Mesenchymal stem cell (in vitro differentiated cells and primary cell): ENCODE data around the gene TSPEAR.
"Not testable (repeated sequence)": the region's sequence is repeated elsewhere in the genome, so short reads cannot be mapped to it uniquely, and the experiment has no call there.

ENCODE experiments used
- DNase-seq: peaks from one replicate; pipeline ENCODE4 v3.0.0-alpha.2; 2013
- H2AFZ ChIP-seq: one replicate; pipeline ENCODE4 v1.6.1; 2013; ENCODE audit warnings: low read depth, mild to moderate bottlenecking, control low read depth, inconsistent platforms, low read length, moderate library complexity
- H2AK5ac ChIP-seq: 2 replicates; pipeline ENCODE4 v1.6.1; 2013; ENCODE audit warnings: low read length, moderate library complexity, mild to moderate bottlenecking, inconsistent platforms; ENCODE audit not compliant: severe bottlenecking
- H2BK120ac ChIP-seq: one replicate; pipeline ENCODE4 v1.6.1; 2013; ENCODE audit warnings: low read depth, mild to moderate bottlenecking, inconsistent platforms, low read length, moderate library complexity
- H2BK12ac ChIP-seq, 2 experiments: one replicate each; pipeline ENCODE4 v1.6.1; 2013; ENCODE audit warnings: inconsistent platforms in 2 of 2, low read length in 2 of 2, mild to moderate bottlenecking in 2 of 2, moderate library complexity in 2 of 2, control low read depth in 1 of 2
- H2BK15ac ChIP-seq: one replicate; pipeline ENCODE4 v1.6.1; 2013; ENCODE audit warnings: mild to moderate bottlenecking, low read depth, inconsistent platforms; ENCODE audit not compliant: poor library complexity, severe bottlenecking
- H2BK5ac ChIP-seq: 2 replicates; pipeline ENCODE4 v1.6.1; 2013; ENCODE audit warnings: low read depth, mild to moderate bottlenecking, low read length, control low read depth, inconsistent platforms; ENCODE audit not compliant: poor library complexity, severe bottlenecking
- H3K14ac ChIP-seq, 2 experiments: one replicate each; pipeline ENCODE4 v1.6.1; 2013; ENCODE audit warnings: inconsistent platforms in 2 of 2, low read length in 2 of 2, control low read depth in 1 of 2, mild to moderate bottlenecking in 1 of 2, moderate library complexity in 1 of 2
- H3K18ac ChIP-seq, 2 experiments: one replicate each; pipeline ENCODE4 v1.6.1; 2013; ENCODE audit warnings: inconsistent platforms in 2 of 2, low read length in 2 of 2, control low read depth in 1 of 2, low read depth in 1 of 2, mild to moderate bottlenecking in 1 of 2
- H3K23ac ChIP-seq, 2 experiments: one replicate each; pipeline ENCODE4 v1.6.1; 2013; ENCODE audit warnings: inconsistent platforms in 2 of 2, low read length in 2 of 2, mild to moderate bottlenecking in 2 of 2, moderate library complexity in 2 of 2, control low read depth in 1 of 2
- H3K27ac ChIP-seq: 2 replicates; pipeline ENCODE4 v1.5.1; 2013; ENCODE audit warnings: mild to moderate bottlenecking, moderate library complexity, low read length, control low read depth, inconsistent platforms; ENCODE audit not compliant: poor library complexity, severe bottlenecking
- H3K27me3 ChIP-seq, 2 experiments: 2 replicates each; pipeline versions ENCODE4 v1.6.1 to v1.7.0; 2013; ENCODE audit warnings: low read length in 2 of 2, mild to moderate bottlenecking in 2 of 2, moderate library complexity in 2 of 2, control low read depth in 1 of 2, inconsistent platforms in 1 of 2; ENCODE audit not compliant: control insufficient read depth in 1 of 2, insufficient read depth in 1 of 2
- H3K36me3 ChIP-seq, 2 experiments: 2 replicates each; pipeline versions ENCODE4 v1.6.1 to v1.7.0; 2013; ENCODE audit warnings: low read length in 2 of 2, control low read depth in 1 of 2, inconsistent platforms in 1 of 2, low read depth in 1 of 2, mild to moderate bottlenecking in 1 of 2; ENCODE audit not compliant: insufficient read depth in 2 of 2, control insufficient read depth in 1 of 2
- H3K4ac ChIP-seq, 2 experiments: one replicate each; pipeline ENCODE4 v1.6.1; 2013; ENCODE audit warnings: inconsistent platforms in 2 of 2, low read length in 2 of 2, mild to moderate bottlenecking in 2 of 2, moderate library complexity in 2 of 2, control low read depth in 1 of 2, low read depth in 1 of 2
- H3K4me1 ChIP-seq: 2 replicates; pipeline ENCODE4 v1.6.1; 2013; ENCODE audit warnings: low read depth, low read length, control low read depth; ENCODE audit not compliant: control insufficient read depth, insufficient read depth
- H3K4me2 ChIP-seq: 2 replicates; pipeline ENCODE4 v1.6.1; 2013; ENCODE audit warnings: low read length, mild to moderate bottlenecking, inconsistent platforms; ENCODE audit not compliant: poor library complexity, severe bottlenecking
- H3K4me3 ChIP-seq, 2 experiments: 2 replicates each; pipeline versions ENCODE4 v1.5.1 to v1.7.0; 2013; ENCODE audit warnings: low read length in 2 of 2, mild to moderate bottlenecking in 2 of 2, control low read depth in 1 of 2, low read depth in 1 of 2; ENCODE audit not compliant: insufficient read depth in 1 of 2
- H3K79me1 ChIP-seq: replicated peaks from 2 replicates; pipeline ENCODE4 v1.6.1; 2013; ENCODE audit warnings: mild to moderate bottlenecking, control low read depth, low read length, inconsistent platforms; ENCODE audit not compliant: poor library complexity, severe bottlenecking
- H3K9ac ChIP-seq: 2 replicates; pipeline ENCODE4 v1.7.0; 2013; ENCODE audit warnings: mild to moderate bottlenecking, low read length, moderate library complexity
- H3K9me3 ChIP-seq: 2 replicates; pipeline ENCODE4 v1.7.0; 2013; ENCODE audit warnings: mild to moderate bottlenecking, low read length; ENCODE audit not compliant: control insufficient read depth
- H4K8ac ChIP-seq: one replicate; pipeline ENCODE4 v1.6.1; 2013; ENCODE audit warnings: inconsistent platforms, mild to moderate bottlenecking, low read length, moderate library complexity
- H4K91ac ChIP-seq: one replicate; pipeline ENCODE4 v1.6.1; 2013; ENCODE audit warnings: mild to moderate bottlenecking, low read length, inconsistent platforms
- WGBS: methylation state at CpG from one replicate; pipeline ENCODE4 v1.1.7; 2013; ENCODE audit warnings: mixed read lengths; 5-methylcytosine and 5-hydroxymethylcytosine counted together

Gene TSPEAR

GRCh38 chr21:44600118-44600978 is 111.0 kb downstream of the TSPEAR start, which contains the start of gene KRTAP10-7:
Gene KRTAP10-7 (plus strand): TSS chr21:44600597. CDS start chr21:44600622, 25 bp downstream.
- not testable (repeated sequence) for H3K79me1 ChIP-seq, H2BK5ac ChIP-seq, DNase-seq, H3K14ac ChIP-seq, H4K91ac ChIP-seq, H3K4ac ChIP-seq, H2AFZ ChIP-seq, H3K23ac ChIP-seq, H2BK120ac ChIP-seq, H4K8ac ChIP-seq, H3K4me1 ChIP-seq, H3K27ac ChIP-seq, H3K9me3 ChIP-seq, H3K18ac ChIP-seq, H3K4me3 ChIP-seq, H3K36me3 ChIP-seq, H2AK5ac ChIP-seq, H2BK12ac ChIP-seq, H3K4me2 ChIP-seq, H3K9ac ChIP-seq, H2BK15ac ChIP-seq
- WGBS = 83% methylated on average over 20 of the region's 23 CpGs
- peaks cover 3 to 28% of the 10 kb centered on the region in 2 experiments for H3K27me3 ChIP-seq

GRCh38 chr21:44599264-44600029 is 111.9 kb downstream of the TSPEAR start:
- H3K14ac ChIP-seq = no peak overlapping the region
- H3K79me1 ChIP-seq = no peaks in the 10 kb centered on the region
- no peak overlapping the region for H2AFZ ChIP-seq
- no peak for DNase-seq
- no peak overlapping the region for H2BK5ac ChIP-seq
- H3K4me3 ChIP-seq = no peak overlapping the region
- H4K8ac ChIP-seq = no peak overlapping the region
- no peaks in the 10 kb centered on the region for H3K36me3 ChIP-seq
- no peak overlapping the region for H3K4ac ChIP-seq
- H2BK120ac ChIP-seq = no peak overlapping the region
- H2BK15ac ChIP-seq = no peak overlapping the region
- H3K27ac ChIP-seq = no peak overlapping the region
- WGBS = 92% methylated on average over 8 of the region's 8 CpGs
- no peak overlapping the region for H3K18ac ChIP-seq
- H3K4me1 ChIP-seq = no peaks in the 10 kb centered on the region
- no peak overlapping the region for H3K9ac ChIP-seq
- peaks cover 5 to 32% of the 10 kb centered on the region in 2 experiments for H3K27me3 ChIP-seq
- no peak overlapping the region for H2AK5ac ChIP-seq
- no peak overlapping the region for H3K4me2 ChIP-seq
- H4K91ac ChIP-seq = no peak overlapping the region
- peaks cover 3% of the 10 kb centered on the region for H3K9me3 ChIP-seq
- no peak overlapping the region for H2BK12ac ChIP-seq
- no peak overlapping the region for H3K23ac ChIP-seq

- Histone ChIP-seq H4K8ac (no peak overlapping the region), H3K18ac (no peak overlapping the region), H3K36me3 (no peaks in the 10 kb centered on the region), H3K14ac (no peak overlapping the region), H3K4me3 (no peak overlapping the region), H3K23ac (no peak overlapping the region), H3K4me2 (no peak overlapping the region), H2BK5ac (no peak overlapping the region), H3K79me1 (no peaks in the 10 kb centered on the region), H3K4ac (no peak overlapping the region), H3K4me1 (no peaks in the 10 kb centered on the region), H2BK15ac (no peak overlapping the region), H2AK5ac (no peak overlapping the region), H3K27me3 (peaks cover 19 to 44% of the 10 kb centered on the region in 2 experiments), H4K91ac (no peak overlapping the region), H2AFZ (no peak overlapping the region), H2BK12ac (no peak overlapping the region), H2BK120ac (no peak overlapping the region), H3K9ac (no peak overlapping the region), H3K27ac (no peak overlapping the region), H3K9me3 (peaks cover 3% of the 10 kb centered on the region)
- 63% methylated on average over 11 of the region's 11 CpGs for WGBS
- DNase-seq = no peak
Measured at GRCh38 chr21:44598061-44598460, 113.3 kb downstream of the TSPEAR start.

- Histone ChIP-seq H3K4ac (no peak overlapping the region), H3K27me3 (peaks cover 28 to 47% of the 10 kb centered on the region in 2 experiments), H4K91ac (no peak overlapping the region), H3K9me3 (peaks cover 3% of the 10 kb centered on the region), H3K36me3 (no peaks in the 10 kb centered on the region), H3K27ac (no peak overlapping the region), H2AK5ac (no peak overlapping the region), H3K79me1 (no peaks in the 10 kb centered on the region), H2BK12ac (no peak overlapping the region), H2BK120ac (no peak overlapping the region), H3K4me2 (no peak overlapping the region), H3K9ac (no peak overlapping the region), H2BK15ac (no peak overlapping the region), H2AFZ (no peak overlapping the region), H3K4me1 (no peaks in the 10 kb centered on the region), H3K18ac (no peak overlapping the region), H2BK5ac (no peak overlapping the region), H4K8ac (no peak overlapping the region), H3K4me3 (no peak overlapping the region), H3K14ac (no peak overlapping the region), H3K23ac (no peak overlapping the region)
- no peak for DNase-seq
- 79% methylated on average over 8 of the region's 9 CpGs for WGBS
Measured at GRCh38 chr21:44596068-44596725, 115.2 kb downstream of the TSPEAR start.
